Activated CD4-positive, alpha-beta T cell treated with anti-CD3 and anti-CD28 coated beads for 36 hours (primary cell): Measurements from ENCODE around the gene IRX5. TPM values are rescaled to one million over a fixed set of nuclear protein-coding genes. Genes with fewer than 3 reads are reported as not detected.

Experiments used
- ATAC-seq: fragments of 200-7000 bp; cut with Tn5 transposase; one replicate; pipeline ENCODE4 v1.10.0; 2021; ENCODE audit warnings: mild to moderate bottlenecking, moderate library complexity
- CTCF ChIA-PET: fragments of 350-600 bp; sonication (Branson Sonifier 250); formaldehyde crosslinking; loops from one replicate; lab custom pipeline; 2021; ENCODE audit warnings: antibody characterized with exemption; lab: Charles Lee
- POLR2A ChIA-PET: fragments of 350-600 bp; sonication (Branson Sonifier 250); formaldehyde crosslinking; loops from one replicate; lab custom pipeline; 2021; ENCODE audit warnings: antibody characterized with exemption, inconsistent platforms; lab: Charles Lee
- DNase-seq: peaks from one replicate; pipeline ENCODE4 v3.0.0-alpha.2; 2020
- H3K27ac Mint-ChIP-seq: one replicate; pipeline ENCODE4 v1.8.0; 2021; ENCODE audit warnings: mixed read lengths
- H3K27me3 Mint-ChIP-seq: one replicate; pipeline ENCODE4 v1.8.0; 2021; ENCODE audit warnings: mixed read lengths
- H3K36me3 Mint-ChIP-seq: one replicate; pipeline ENCODE4 v1.8.0; 2021; ENCODE audit warnings: low read depth, mixed read lengths
- H3K4me1 Mint-ChIP-seq: one replicate; pipeline ENCODE4 v1.8.0; 2021; ENCODE audit warnings: mixed read lengths
- H3K4me3 Mint-ChIP-seq: one replicate; pipeline ENCODE4 v1.8.0; 2021; ENCODE audit warnings: mild to moderate bottlenecking, moderate library complexity, mixed read lengths
- H3K9me3 Mint-ChIP-seq: one replicate; pipeline ENCODE4 v1.8.0; 2021; ENCODE audit warnings: low read depth, mixed read lengths
- intact Hi-C, 2 experiments: fragments of 100-400 bp; cut with DNase I in 1 of 2; cut with micrococcal nuclease in 1 of 2; formaldehyde crosslinking; loops; one replicate each; pipeline versions ENCODE4 v1.14.2 to v1.15.1; 2022 to 2024; cut with DNase I, micrococcal nuclease
- total RNA-seq, 2 experiments: library from RNA; stranded (reverse); gene quantifications; one replicate each; pipeline ENCODE4 v1.2.3, GENCODE V29; 2021

Gene IRX5
- total RNA-seq, 2 experiments from 2014 or later: not detected

DNA sequence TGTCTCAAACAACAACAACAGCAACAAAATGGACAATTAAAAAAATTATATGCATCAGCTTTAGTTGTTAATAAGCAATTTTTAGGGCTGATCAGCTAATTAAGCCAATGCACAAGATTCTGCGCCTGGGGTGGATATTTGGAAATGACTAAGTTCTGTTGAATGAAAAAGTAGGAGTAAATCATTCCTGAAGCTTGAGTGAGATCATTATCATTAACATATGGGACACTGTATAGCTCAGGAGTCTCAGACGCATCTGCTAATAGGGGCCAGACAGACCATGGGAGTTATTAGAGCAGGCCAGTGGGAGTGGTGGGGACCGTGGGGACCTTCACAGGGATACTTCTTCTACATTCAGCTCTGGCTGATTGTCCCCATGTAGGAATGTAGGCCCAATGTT, 22.8 kb downstream of the IRX5 start:
- no peak for DNase-seq
- Mint-ChIP-seq H3K27me3 (peaks cover 19% of the 10 kb centered on the region), H3K4me3 (no peak overlapping the region), H3K9me3 (no peaks in the 10 kb centered on the region), H3K36me3 (no peaks in the 10 kb centered on the region), H3K4me1 (peaks cover 2% of the 10 kb centered on the region), H3K27ac (no peak overlapping the region)
- ATAC-seq: no peak
- ChIA-PET CTCF (no interaction called here), POLR2A (no interaction called here)
- intact Hi-C loops: no loop called here

DNA sequence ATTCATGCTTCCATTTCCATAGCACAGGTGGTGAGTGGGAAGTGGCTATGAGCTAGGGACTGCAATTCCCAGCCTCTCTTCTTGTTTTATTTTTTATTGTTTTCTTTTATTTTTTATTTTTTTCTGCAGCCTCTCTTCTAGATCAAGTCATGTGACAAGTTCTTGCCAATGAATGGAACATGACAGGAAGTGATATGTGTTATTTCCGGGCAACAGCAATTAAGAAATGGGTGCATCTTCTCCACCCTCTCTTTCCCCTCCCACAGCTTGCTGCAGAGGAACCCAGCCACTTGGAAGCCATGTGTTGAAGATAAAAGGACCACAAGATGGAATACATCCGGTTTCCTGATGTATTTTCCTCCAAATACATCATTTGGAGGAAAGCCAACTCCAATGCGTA, 23.6 kb downstream of the IRX5 start:
- no peaks in the 10 kb centered on the region for H3K9me3 Mint-ChIP-seq
- peaks cover 13% of the 10 kb centered on the region for H3K27me3 Mint-ChIP-seq
- ChIA-PET POLR2A (no interaction called here), CTCF (no interaction called here)
- no peak overlapping the region for H3K4me3 Mint-ChIP-seq
- intact Hi-C loops: no loop called here
- DNase-seq: no peak
- no peaks in the 10 kb centered on the region for H3K36me3 Mint-ChIP-seq
- no peak overlapping the region for H3K27ac Mint-ChIP-seq
- peaks cover 2% of the 10 kb centered on the region for H3K4me1 Mint-ChIP-seq
- ATAC-seq: no peak

DNA sequence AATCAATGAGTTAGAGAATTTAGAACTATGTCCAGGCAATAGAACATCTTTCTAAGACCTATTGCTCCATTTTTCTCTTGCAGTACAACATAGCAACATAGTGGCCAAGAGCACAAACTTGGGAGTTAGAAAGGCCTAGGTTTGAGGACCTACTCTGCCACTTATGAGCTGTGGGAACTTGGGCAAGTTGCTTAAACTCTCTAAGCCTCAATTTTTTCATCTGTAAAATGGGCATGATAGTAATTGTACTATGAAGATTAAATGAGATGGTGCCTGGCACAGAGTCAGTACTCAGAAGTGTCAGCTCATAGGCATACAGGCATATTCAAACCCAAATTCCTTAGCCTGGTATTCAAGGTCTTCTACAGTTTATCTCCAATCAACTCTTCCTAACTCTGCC, 25.1 kb downstream of the IRX5 start:
- Mint-ChIP-seq H3K36me3 (no peaks in the 10 kb centered on the region), H3K9me3 (no peaks in the 10 kb centered on the region), H3K27me3 (peaks cover 5% of the 10 kb centered on the region), H3K4me3 (no peak overlapping the region), H3K27ac (no peak overlapping the region), H3K4me1 (peaks cover 2% of the 10 kb centered on the region)
- intact Hi-C loops: loop anchor here in 1 of 2 experiments (5.0 kb wide), 1 partner anchor 323 kb away; no protein-coding TSS in a partner anchor
- ATAC-seq (no peak), DNase-seq (no peak)
- POLR2A ChIA-PET: no interaction called here
- CTCF ChIA-PET: interaction anchor here (0.6 to 1.4 kb wide), 2 partner anchors 20 to 629 kb away, joined by 4 read pairs; no protein-coding TSS in a partner anchor

DNA sequence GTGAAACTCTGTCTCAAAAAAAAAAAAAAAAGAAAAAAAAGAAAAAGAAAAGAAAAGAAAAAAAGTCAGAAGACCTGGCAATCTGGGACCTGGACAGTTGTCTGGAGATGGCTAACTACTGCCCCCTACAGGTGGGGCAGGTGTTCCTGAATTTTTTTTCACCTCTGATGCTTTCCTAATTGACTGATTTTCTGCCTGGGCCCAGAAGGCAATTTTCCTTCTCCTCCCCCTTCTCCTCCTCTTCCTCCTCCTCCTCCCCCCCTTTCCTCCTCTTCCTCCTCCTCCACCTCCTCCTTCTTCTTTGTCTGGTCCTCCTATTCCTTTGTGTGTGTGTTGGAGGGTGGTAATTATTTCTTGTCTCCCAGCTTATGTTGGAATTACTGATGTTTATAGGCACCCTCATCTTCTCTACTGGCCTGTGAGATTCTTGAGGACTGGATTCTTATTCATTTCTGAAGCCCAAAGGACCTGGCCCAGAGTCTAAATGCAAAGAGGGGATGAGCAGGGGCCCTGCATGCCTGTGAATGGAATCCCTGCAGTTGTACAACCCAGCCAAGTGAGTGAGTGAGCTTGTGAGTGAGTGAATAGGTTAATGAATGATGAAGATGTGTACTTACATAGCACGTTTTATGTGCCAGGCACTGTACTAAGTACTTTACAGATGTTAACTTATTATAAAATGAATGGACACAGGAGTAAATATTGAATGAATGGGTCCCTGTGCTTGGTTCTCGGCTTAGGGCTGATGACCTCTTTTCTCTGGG, 26.9 kb downstream of the IRX5 start:
- no peak overlapping the region for H3K4me3 Mint-ChIP-seq
- no peaks in the 10 kb centered on the region for H3K9me3 Mint-ChIP-seq
- intact Hi-C loops: loop anchor here in 1 of 2 experiments (5.0 kb wide), 1 partner anchor 325 kb away; no protein-coding TSS in a partner anchor
- ATAC-seq (no peak), DNase-seq (peak; percentile 64)
- peaks cover 2% of the 10 kb centered on the region for H3K27me3 Mint-ChIP-seq
- CTCF ChIA-PET: interaction anchor here (0.6 kb wide), 1 partner anchor 80 kb away, joined by 3 read pairs; no protein-coding TSS in a partner anchor
- H3K4me1 Mint-ChIP-seq: peaks cover under 1% of the 10 kb centered on the region
- POLR2A ChIA-PET: no interaction called here
- no peaks in the 10 kb centered on the region for H3K36me3 Mint-ChIP-seq
- no peak overlapping the region for H3K27ac Mint-ChIP-seq

DNA sequence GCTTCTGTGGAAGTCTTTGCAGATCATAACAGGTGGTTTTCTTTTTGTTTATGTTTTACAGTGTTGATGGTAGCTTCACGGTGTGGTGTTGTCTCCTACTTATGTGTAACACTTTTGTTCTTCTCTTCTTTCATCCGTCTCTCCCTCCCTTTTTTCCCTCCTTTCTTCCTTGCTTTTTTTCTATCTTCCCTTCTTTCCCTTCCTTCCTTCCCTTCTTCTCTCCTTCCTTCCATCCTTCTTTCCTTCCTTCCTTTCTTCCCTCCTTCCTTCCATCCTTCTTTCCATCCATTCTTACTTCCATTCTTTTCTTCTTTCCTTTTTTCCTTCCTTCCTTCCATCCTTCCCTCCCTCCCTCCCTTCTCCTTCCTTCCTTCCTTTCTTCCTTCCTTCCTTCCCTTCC, 31.4 kb downstream of the IRX5 start:
- Mint-ChIP-seq H3K27me3 (peaks cover 3% of the 10 kb centered on the region), H3K4me3 (no peak overlapping the region)

DNA sequence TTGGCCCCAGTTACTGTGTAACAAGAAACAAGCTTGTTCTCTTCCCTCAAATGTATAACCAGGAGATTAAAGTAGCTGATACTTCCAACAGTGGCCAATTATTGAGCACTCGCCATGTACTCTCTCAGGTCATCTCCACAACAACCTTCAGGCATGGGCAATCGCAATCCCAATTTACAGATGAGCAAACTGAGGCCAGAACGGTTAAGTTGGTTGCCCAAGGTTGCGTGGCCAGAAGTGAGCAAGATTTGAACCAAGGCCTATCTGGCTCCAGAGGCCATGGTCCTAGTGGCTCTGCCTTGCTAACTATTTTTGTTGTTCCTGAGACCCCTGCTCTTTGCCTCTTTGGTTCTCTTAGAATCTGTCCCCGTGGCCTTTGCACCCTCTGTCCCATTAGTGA, 33.6 kb downstream of the IRX5 start:
- Mint-ChIP-seq H3K27me3 (peaks cover 3% of the 10 kb centered on the region), H3K4me3 (no peak overlapping the region), H3K9me3 (no peaks in the 10 kb centered on the region), H3K4me1 (no peaks in the 10 kb centered on the region), H3K36me3 (no peaks in the 10 kb centered on the region), H3K27ac (no peak overlapping the region)
- CTCF ChIA-PET: no interaction called here
- POLR2A ChIA-PET: no interaction called here
- no peak for DNase-seq
- ATAC-seq: no peak
- intact Hi-C loops: no loop called here

More for the DNA sequence above, 31.4 kb downstream of the IRX5 start:
- ChIA-PET POLR2A (no interaction called here), CTCF (no interaction called here)
- DNase-seq (no peak), ATAC-seq (no peak)
- H3K4me1 Mint-ChIP-seq: no peaks in the 10 kb centered on the region
- no peaks in the 10 kb centered on the region for H3K9me3 Mint-ChIP-seq
- no peaks in the 10 kb centered on the region for H3K36me3 Mint-ChIP-seq
- intact Hi-C loops: no loop called here
- no peak overlapping the region for H3K27ac Mint-ChIP-seq

DNA sequence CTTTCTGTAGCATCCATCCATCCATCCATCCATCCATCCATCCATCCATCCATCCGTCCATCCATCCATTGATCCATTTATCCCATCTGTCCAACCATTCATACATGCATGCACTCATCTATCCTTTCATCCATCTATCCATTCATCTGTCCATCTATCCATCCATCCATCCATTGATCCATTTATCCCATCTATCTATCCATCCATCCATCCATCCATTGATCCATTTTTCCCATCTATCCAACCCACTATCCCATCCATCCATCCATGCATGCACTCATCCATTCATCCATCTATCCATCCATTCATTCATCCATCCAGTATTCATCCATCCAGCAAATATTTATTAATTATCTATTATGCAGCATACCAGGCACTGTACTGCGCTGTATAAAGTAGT, 34.8 kb downstream of the IRX5 start:
- ChIA-PET CTCF (no interaction called here), POLR2A (no interaction called here)
- Mint-ChIP-seq H3K36me3 (no peaks in the 10 kb centered on the region), H3K4me3 (no peak overlapping the region), H3K27me3 (peaks cover 3% of the 10 kb centered on the region), H3K27ac (no peak overlapping the region), H3K9me3 (no peaks in the 10 kb centered on the region), H3K4me1 (no peaks in the 10 kb centered on the region)
- DNase-seq (no peak), ATAC-seq (no peak)
- intact Hi-C loops: no loop called here

DNA sequence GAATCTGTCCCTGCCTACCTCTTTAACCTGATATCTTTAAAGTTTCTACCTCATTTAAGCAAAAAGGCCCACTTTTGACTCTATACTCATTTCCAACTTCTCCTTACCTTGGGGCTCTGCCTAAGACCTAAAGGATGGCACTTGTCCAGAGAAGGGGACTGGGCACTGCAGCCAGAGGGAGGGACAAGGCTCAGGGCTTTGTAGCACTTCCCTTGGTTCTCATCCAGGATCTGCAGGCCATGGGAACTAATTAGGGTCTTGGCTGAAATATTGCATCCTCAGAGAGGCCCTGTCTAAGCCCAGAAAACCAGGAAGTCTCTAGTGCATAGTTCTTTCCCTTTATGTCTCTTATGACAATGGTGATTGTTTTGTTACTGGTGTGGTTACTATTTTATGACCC, 37.3 kb downstream of the IRX5 start:
- Mint-ChIP-seq H3K27ac (no peak overlapping the region), H3K9me3 (no peaks in the 10 kb centered on the region), H3K4me3 (no peak overlapping the region), H3K27me3 (no peaks in the 10 kb centered on the region), H3K36me3 (no peaks in the 10 kb centered on the region), H3K4me1 (no peaks in the 10 kb centered on the region)
- ChIA-PET POLR2A (no interaction called here), CTCF (no interaction called here)
- intact Hi-C loops: no loop called here
- ATAC-seq: no peak
- no peak for DNase-seq

DNA sequence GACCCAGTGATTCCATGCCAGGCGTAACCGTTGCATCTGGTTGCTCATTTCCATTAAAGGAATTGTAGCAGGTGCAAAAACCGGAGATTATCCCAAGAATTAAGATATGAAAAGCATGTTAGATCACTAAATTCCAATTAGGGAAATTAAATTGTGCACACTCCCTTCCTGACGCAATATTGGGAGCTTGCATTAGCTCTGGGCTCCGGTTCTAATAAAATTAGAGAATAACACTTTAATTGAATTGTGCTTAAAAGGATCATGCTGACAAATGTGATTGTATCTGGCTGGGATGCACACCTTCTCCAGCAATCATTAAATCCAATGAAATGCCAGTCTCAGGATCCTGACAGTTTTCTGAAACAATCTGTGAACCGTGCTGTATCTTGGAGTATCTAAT, 38.1 kb downstream of the IRX5 start:
- no peaks in the 10 kb centered on the region for H3K4me1 Mint-ChIP-seq
- intact Hi-C loops: no loop called here
- no peaks in the 10 kb centered on the region for H3K36me3 Mint-ChIP-seq
- CTCF ChIA-PET: no interaction called here
- H3K4me3 Mint-ChIP-seq: no peak overlapping the region
- POLR2A ChIA-PET: no interaction called here
- ATAC-seq (no peak), DNase-seq (no peak)
- H3K27me3 Mint-ChIP-seq: peaks cover 2% of the 10 kb centered on the region
- H3K9me3 Mint-ChIP-seq: no peaks in the 10 kb centered on the region
- no peak overlapping the region for H3K27ac Mint-ChIP-seq

DNA sequence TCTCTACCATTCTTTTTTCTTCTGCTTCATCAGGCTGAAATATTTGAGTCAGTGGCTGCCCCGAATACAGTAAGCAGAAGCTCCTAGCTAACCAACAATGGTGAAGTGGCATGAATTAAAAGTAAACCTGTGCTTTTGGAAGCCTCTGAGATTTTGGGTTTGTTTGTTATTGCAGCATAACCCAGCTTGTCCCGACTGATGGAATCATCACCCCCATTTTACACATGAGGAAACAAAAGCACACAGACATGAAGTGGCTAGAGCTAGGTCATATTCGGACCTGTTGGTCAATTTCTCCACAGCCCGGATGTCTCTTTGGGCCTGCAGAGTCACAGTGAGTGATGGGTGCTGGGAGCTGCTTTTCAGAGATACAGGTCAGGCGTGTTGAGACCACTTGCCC, 39.4 kb downstream of the IRX5 start:
- ATAC-seq (no peak), DNase-seq (no peak)
- intact Hi-C loops: no loop called here
- no peak overlapping the region for H3K4me3 Mint-ChIP-seq
- H3K36me3 Mint-ChIP-seq: no peaks in the 10 kb centered on the region
- CTCF ChIA-PET: no interaction called here
- no peaks in the 10 kb centered on the region for H3K4me1 Mint-ChIP-seq
- POLR2A ChIA-PET: no interaction called here
- peaks cover 5% of the 10 kb centered on the region for H3K27me3 Mint-ChIP-seq
- H3K9me3 Mint-ChIP-seq: no peaks in the 10 kb centered on the region
- H3K27ac Mint-ChIP-seq: no peak overlapping the region

DNA sequence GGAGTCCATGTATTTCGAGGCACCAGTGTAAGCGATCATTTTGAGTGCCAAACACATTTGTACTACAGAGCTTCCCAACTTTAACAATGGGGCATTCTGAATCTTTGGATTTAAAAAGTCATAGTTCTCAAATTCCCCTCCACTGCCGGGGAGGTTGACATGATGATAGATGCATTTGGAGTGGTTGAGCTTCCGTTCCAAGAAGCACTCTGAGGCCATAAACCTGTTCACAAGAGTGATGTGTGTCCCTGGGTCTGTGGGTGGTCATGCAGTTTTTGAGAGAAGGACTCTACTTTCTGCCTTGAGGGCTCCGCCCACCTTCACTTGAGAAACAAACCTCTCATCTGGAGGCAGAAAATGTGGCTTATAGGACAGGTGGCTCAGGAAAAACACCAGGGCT, 43.7 kb downstream of the IRX5 start:
- Mint-ChIP-seq H3K27me3 (peaks cover 9% of the 10 kb centered on the region), H3K9me3 (no peaks in the 10 kb centered on the region), H3K4me1 (no peaks in the 10 kb centered on the region), H3K36me3 (no peaks in the 10 kb centered on the region), H3K4me3 (no peak overlapping the region), H3K27ac (no peak overlapping the region)
- ChIA-PET CTCF (no interaction called here), POLR2A (no interaction called here)
- no peak for DNase-seq
- intact Hi-C loops: no loop called here
- no peak for ATAC-seq

DNA sequence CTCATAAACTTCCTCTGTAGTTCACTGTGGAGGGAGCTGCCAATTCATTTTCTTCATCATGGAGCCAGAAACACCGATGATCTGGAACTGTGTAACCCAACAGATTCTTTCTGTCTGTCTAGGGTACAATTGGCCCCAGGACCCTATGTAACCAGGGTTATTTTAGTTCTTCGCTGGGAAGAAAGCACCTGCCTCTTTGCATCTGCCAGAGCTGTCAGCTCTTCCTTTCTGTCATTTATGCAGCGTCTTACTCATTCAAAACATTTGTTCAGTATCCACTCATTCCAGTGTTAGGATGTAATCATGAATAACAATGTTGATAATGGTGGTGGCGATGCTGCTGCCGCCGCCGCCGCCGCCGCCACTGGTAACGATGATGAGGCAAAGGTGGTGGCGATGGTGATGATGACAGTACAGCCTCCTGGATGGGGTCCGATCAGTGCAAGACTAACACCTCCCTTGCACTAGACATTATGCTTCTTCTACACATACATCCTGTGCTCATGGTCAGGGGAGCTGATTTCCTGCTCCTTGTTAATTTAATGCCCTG, 46.1 kb downstream of the IRX5 start:
- Mint-ChIP-seq H3K27me3 (peaks cover 9% of the 10 kb centered on the region), H3K4me3 (no peak overlapping the region), H3K27ac (no peak overlapping the region), H3K36me3 (no peaks in the 10 kb centered on the region), H3K4me1 (no peaks in the 10 kb centered on the region), H3K9me3 (no peaks in the 10 kb centered on the region)
- CTCF ChIA-PET: no interaction called here
- ATAC-seq (no peak), DNase-seq (no peak)
- intact Hi-C loops: no loop called here
- POLR2A ChIA-PET: no interaction called here
